Loucy (cell line): ENCODE measurements around the gene SLC25A21.

Experiments
- H2AFZ ChIP-seq: fragments of 200-600 bp; sonication (generic); 2 replicates; pipeline ENCODE4 v1.6.0; 2016; ENCODE audit warnings: antibody characterized with exemption, mild to moderate bottlenecking, low read length, moderate library complexity
- H3F3A ChIP-seq: fragments of 200-600 bp; 2 replicates; pipeline ENCODE4 v1.6.0; 2016; ENCODE audit warnings: antibody characterized with exemption, low read depth, mild to moderate bottlenecking
- H3K27me3 ChIP-seq: fragments of 200-600 bp; sonication (generic); 2 replicates; pipeline ENCODE4 v1.6.1; 2014; ENCODE audit warnings: low read length, mild to moderate bottlenecking; ENCODE audit not compliant: insufficient read depth, poor library complexity, severe bottlenecking
- H3K36me3 ChIP-seq: fragments of 200-600 bp; sonication (generic); 2 replicates; pipeline ENCODE4 v1.6.1; 2016; ENCODE audit warnings: low read length; ENCODE audit not compliant: insufficient read depth
- H3K4me1 ChIP-seq: fragments of 200-600 bp; sonication (generic); 2 replicates; pipeline ENCODE4 v1.5.1; 2014; ENCODE audit warnings: low read length, mild to moderate bottlenecking; ENCODE audit not compliant: insufficient read depth, poor library complexity, severe bottlenecking
- H3K4me2 ChIP-seq: fragments of 200-600 bp; sonication (generic); 2 replicates; pipeline ENCODE4 v1.6.0; 2014; ENCODE audit warnings: antibody characterized with exemption, low read length, low read depth, mild to moderate bottlenecking; ENCODE audit not compliant: poor library complexity, severe bottlenecking
- H3K4me3 ChIP-seq: fragments of 200-600 bp; sonication (generic); 2 replicates; pipeline ENCODE4 v1.5.1; 2014; ENCODE audit warnings: low read length, mild to moderate bottlenecking, mixed read lengths; ENCODE audit not compliant: poor library complexity, severe bottlenecking
- H3K79me2 ChIP-seq: fragments of 200-600 bp; sonication (generic); 2 replicates; pipeline ENCODE4 v1.6.1; 2014; ENCODE audit warnings: low read length; ENCODE audit not compliant: insufficient read depth
- H3K9ac ChIP-seq: fragments of 200-600 bp; sonication (generic); 2 replicates; pipeline ENCODE4 v1.6.0; 2014; ENCODE audit warnings: mild to moderate bottlenecking, low read depth, low read length, moderate library complexity; ENCODE audit not compliant: poor library complexity, severe bottlenecking
- H3K9me2 ChIP-seq: fragments of 200-600 bp; sonication (generic); replicated peaks from 2 replicates; pipeline ENCODE4 v1.6.1; 2016; ENCODE audit warnings: low read depth, low read length, mixed read lengths
- H3K9me3 ChIP-seq: fragments of 200-600 bp; sonication (generic); 2 replicates; pipeline ENCODE4 v1.6.1; 2014; ENCODE audit warnings: mild to moderate bottlenecking, antibody characterized with exemption, low read length, low read depth; ENCODE audit not compliant: insufficient read depth
- H4K20me1 ChIP-seq: fragments of 200-600 bp; sonication (generic); 2 replicates; pipeline ENCODE4 v1.6.0; 2014; ENCODE audit warnings: antibody characterized with exemption, low read length, mild to moderate bottlenecking; ENCODE audit not compliant: insufficient read depth, poor library complexity, severe bottlenecking
- CTCF ChIP-seq: fragments of 200-600 bp; sonication (generic); conservative IDR thresholded peaks from 2 replicates; pipeline ENCODE4 v1.5.1; 2014; ENCODE audit warnings: mild to moderate bottlenecking, antibody characterized with exemption, low read length
- EZH2phosphoT487 ChIP-seq: fragments of 200-600 bp; IDR thresholded peaks from 2 replicates; pipeline ENCODE4 v1.6.1; 2018; ENCODE audit warnings: antibody characterized with exemption, mild to moderate bottlenecking, moderate library complexity, borderline replicate concordance

The SLC25A21 gene

GRCh38 chr14:36856095-36856878, 316.1 kb downstream of the SLC25A21 start:
- no peaks in the 10 kb centered on the region for H4K20me1 ChIP-seq
- no peaks in the 10 kb centered on the region for H3K27me3 ChIP-seq
- no peak overlapping the region for H3K4me3 ChIP-seq
- no peaks in the 10 kb centered on the region for H3K9me2 ChIP-seq
- no peak for TF ChIP-seq EZH2phosphoT487
- TF ChIP-seq CTCF: no peak
- no peak overlapping the region for H3K4me2 ChIP-seq
- no peaks in the 10 kb centered on the region for H3K9me3 ChIP-seq
- H3K4me1 ChIP-seq: no peaks in the 10 kb centered on the region
- no peaks in the 10 kb centered on the region for H3K79me2 ChIP-seq
- no peak overlapping the region for H3K9ac ChIP-seq
- no peaks in the 10 kb centered on the region for H3K36me3 ChIP-seq
- H2AFZ ChIP-seq: no peak overlapping the region
- H3F3A ChIP-seq: no peaks in the 10 kb centered on the region

GRCh38 chr14:36855396-36855795, 317.0 kb downstream of the SLC25A21 start:
- H3K9me3 ChIP-seq: no peaks in the 10 kb centered on the region
- H3K79me2 ChIP-seq: no peaks in the 10 kb centered on the region
- H3K9ac ChIP-seq: no peak overlapping the region
- no peaks in the 10 kb centered on the region for H3K27me3 ChIP-seq
- H3K36me3 ChIP-seq: no peaks in the 10 kb centered on the region
- no peaks in the 10 kb centered on the region for H3K4me1 ChIP-seq
- H3K4me2 ChIP-seq: no peak overlapping the region
- no peaks in the 10 kb centered on the region for H3F3A ChIP-seq
- H2AFZ ChIP-seq: no peak overlapping the region
- no peak overlapping the region for H3K4me3 ChIP-seq
- TF ChIP-seq CTCF: no peak
- TF ChIP-seq EZH2phosphoT487: no peak
- no peaks in the 10 kb centered on the region for H4K20me1 ChIP-seq
- H3K9me2 ChIP-seq: no peaks in the 10 kb centered on the region

GRCh38 chr14:36852981-36853691, 319.3 kb downstream of the SLC25A21 start:
- H3K9me3 ChIP-seq: no peaks in the 10 kb centered on the region
- H3K9ac ChIP-seq: no peak overlapping the region

More at GRCh38 chr14:36852981-36853691, 319.3 kb downstream of the SLC25A21 start:
- Histone ChIP-seq H4K20me1 (no peaks in the 10 kb centered on the region), H3K4me2 (no peak overlapping the region), H3K4me1 (no peaks in the 10 kb centered on the region), H3K36me3 (no peaks in the 10 kb centered on the region), H2AFZ (no peak overlapping the region), H3K4me3 (no peak overlapping the region), H3K9me2 (no peaks in the 10 kb centered on the region), H3K79me2 (no peaks in the 10 kb centered on the region), H3F3A (no peaks in the 10 kb centered on the region), H3K27me3 (no peaks in the 10 kb centered on the region)
- TF ChIP-seq EZH2phosphoT487: no peak
- TF ChIP-seq CTCF: no peak
